Activated CD4-positive, CD25-positive, alpha-beta regulatory T cell treated with anti-CD3 and anti-CD28 coated beads, Interleukin-2, amount 50 U/mL, for 16 hours (primary cell): ENCODE data around the gene CMKLR1.

Source experiments
- DNase-seq: peaks from one replicate; pipeline ENCODE4 v3.0.0-alpha.2; 2020; ENCODE audit warnings: low read depth, low spot score

The CMKLR1 gene

DNA sequence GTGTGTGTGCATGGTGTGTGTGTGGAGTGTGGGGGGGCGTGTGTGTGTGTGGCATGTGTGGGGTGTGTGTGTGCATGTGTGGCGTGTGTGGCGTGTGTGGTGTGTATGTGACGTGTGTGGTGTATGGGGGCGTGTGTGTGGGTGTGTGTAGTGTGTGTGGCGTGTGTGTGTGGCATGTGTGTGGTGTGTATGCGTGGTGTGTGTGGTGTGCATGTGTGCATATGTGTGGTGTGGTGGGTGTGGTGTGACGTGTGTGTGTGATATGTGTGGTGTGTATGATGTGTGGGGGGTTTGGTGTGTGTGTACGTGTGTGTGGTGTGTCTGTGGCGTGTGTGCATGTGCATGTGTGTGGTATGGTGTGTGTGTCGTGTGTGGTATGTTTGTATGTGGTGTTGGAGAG, 24.1 kb upstream of the CMKLR1 start:
- no peak for DNase-seq

DNA sequence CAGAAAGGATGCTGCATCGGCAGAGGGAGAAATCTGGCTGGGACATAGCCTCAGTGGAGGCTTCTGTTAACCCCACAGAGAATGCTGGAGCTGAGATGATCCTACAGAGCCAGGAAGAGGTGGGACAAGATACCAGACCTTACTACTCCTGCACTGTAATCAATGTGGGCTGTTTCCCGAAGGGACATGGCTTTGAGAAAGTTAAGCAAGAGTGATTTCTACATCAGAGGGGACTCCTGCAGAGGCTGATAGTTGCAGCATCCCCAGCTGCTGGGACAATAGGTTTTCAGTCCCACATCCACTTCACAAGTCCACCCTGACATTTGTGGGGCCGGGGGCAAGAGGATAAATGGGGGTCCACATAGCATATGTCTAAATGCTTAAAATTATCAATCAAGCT, 22.5 kb upstream of the CMKLR1 start:
- no peak for DNase-seq

DNA sequence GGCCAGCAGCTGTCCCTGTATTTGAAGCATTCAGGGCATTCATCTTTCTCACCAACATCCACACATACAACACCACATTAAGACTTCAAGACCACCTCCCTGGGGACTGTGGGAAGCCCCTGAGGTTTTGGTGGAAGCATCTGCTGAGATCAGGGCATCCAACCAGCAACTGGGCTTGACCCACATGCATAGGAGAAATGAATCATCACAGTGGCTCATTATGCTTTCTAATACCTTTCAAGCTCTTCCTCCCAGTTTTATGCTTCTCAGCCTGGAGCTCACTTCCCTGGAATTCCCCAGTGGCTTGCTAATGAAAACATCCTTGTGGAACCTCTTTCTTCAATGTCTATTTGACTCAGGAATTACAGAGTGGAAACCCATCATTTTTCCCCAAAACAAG, 21.4 kb upstream of the CMKLR1 start:
- no peak for DNase-seq

DNA sequence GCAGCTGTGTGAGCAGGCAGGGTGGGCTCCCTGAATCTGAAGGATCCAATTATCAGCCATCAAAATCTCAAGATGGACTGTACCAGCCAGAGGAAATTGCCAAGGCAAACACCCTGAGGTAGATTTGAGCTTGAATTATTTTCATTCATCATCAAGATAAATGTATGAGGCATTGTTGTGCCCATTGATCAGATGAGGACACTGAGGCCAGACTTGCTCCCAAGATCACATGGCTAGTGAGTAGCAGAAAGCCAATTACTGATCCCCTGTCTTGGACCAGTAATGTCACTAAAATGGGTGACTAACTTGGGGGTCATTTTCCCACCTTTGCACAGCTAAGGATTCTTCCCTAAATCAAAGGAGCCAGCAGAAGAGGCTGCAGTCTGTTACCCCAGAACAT, 20.9 kb upstream of the CMKLR1 start:
- no peak for DNase-seq

DNA sequence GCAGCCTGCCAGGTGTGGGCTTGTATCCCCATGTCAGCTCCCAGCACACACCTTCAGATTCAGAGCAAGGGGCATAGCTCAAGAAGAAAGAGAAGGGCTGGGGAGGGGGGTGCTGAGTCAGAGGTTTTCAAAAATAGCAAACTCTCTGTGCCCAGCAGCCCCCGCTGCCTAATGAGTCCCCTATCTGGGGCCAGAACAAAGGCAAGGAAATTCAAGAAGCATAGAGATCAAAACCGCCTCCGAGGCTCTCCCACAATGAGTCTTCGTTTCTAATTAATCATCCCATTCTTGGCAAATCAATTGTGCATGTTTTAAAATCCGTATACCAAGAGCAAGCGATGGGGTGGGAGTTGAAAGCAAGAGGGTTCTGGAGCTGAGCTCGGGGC, 19.5 kb upstream of the CMKLR1 start:
- no peak for DNase-seq

DNA sequence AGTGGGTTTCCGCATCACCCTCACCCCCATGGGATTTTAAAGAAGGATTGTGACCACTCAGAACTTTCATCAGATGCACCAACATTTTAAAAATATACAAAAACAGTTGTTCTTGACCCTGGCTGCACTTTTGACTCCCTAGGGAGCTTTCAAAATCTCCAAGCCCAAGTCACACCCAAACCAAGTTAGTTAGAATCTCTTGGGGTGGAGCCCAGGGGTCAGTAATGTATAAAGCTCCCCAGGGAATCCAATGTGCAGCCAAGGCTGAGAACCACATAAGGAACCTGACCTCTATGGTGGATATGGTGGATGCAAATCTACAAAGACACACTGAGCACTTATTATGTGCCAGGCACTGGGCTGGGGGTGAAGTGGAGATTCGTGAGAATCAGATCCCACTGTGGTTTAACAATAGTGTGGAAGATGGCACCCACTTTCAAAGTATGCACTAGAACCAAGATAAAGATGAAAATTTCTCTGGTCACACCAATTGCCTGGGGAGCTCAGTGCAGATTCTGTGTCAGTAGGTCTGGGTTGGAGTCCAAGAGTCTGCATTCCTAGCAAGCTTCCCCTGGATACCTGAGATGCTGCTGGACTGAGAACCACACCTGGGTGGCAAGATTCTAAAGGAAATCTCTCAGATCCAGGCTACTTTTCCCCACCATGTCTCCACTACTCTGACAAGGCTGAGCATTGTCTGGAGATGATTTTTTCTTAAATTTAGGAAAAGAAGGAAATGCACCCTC, 18.9 kb upstream of the CMKLR1 start:
- no peak for DNase-seq

DNA sequence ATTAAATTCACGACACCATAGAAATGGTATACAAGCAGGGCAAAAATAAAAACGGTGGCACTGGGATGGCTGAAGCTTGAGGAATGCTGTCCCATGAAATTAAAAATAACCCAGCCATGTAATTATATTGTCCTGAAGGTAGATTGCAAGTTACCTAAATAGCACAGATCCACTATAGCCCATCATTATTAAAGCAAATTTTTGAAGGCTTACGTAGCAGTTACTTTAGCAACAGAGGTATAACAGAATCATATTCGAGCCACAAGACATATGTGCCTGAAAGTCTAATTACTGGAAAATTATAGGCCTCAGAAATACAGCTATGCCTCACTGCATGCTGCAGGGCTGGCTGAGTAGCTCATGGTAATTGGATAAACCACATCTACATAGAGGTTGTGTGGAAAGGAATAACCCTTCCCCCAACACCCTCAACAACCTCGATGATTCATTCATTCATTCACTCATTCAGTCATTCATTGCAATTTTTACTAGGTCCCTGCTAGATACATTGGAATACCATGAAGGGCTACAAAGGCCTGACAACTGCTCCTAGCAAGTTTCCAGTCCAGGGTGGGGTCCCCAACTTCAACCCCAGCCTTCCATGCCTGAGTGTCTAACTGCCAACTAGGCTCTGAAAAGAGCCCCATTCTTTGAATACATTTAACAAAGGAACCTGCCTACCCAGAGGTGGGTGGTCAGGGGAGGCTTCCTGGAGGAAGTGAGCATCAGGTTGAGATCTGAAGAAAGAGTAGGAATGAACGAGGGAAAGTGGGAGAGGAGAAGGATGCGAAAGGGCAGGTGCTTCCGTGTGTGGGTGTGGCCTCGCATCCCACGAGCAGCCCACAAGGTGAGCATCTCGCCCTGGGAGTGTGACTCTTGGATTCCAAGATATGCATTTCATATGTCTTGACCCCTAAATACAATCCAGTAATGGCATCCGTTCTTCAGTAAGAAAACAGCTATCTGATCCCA, 18.0 kb upstream of the CMKLR1 start:
- DNase-seq: no peak

DNA sequence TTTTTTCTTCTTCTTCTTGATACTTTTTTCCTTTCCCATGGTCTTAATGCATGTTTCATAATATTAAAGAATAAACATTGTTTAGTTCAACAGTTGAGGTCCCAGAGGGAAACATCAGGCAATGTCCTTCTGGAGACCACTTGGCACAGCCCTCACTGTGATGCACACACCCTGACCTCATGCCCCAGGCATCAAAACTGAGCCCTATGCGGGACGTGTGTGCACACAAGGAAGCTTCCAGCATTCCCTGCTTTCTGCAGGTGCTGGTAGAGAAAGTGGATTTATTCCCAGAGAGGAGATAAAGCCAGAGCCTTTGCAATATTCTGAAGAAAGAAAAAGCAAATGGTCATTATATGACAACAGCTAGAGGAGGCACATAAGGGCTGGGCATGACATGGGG, 16.0 kb upstream of the CMKLR1 start:
- no peak for DNase-seq

DNA sequence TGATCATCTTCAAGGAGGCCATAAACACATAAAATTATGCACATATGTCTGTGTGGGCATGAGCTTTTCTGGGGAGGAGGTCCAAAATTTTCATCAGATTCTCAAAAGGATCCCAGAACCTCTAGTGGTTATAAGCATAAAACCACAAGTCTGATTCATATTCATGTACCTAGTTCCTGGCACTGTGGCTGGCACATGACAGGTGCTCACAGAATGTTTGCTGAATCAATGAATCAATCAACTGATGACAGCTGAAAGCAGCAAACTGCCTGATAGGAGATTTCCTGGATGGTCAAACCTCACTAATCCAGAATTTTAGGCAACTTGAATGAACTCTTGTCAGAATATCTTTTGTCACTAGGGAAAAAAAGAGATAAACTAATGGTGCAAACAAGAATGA, 13.5 kb upstream of the CMKLR1 start:
- DNase-seq: no peak

DNA sequence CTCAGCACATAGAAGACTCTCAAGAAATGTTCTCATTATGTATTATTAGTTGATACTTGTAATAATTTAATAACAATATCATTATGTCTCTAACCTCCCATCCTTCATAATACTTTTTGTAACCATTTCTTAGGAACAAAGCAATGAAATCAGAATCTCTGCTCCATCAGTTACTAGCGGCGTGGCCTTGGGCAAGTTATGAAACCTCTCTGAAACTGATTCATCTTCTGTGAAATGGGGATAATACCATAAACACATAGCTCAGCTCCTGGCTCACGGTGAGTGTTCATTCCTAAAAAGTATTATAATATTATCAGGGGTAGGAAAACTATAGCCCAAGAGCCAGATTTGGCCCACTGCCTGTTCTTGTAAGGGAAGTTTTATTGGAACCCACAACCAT, 11.4 kb upstream of the CMKLR1 start:
- no peak for DNase-seq

DNA sequence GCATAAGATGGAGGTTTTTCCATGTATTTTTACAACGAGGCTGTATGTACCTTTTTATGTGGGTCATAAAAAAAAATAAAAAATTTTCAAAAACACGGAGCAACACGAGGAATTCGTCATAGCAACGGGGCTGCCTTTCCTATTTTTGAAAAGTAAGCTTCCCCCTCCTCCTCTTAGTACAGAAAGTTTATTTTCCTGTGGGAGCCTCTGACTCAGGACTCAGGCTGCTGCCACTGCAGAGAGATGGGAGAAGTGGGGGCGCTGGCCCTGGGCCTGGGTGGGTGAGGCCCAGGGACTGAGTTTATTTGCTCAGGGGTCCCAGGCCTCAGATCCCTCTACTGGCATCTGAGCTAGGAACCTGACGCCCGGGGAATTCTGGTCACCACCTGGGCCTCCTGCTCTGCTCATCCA, 10.2 kb upstream of the CMKLR1 start:
- no peak for DNase-seq

DNA sequence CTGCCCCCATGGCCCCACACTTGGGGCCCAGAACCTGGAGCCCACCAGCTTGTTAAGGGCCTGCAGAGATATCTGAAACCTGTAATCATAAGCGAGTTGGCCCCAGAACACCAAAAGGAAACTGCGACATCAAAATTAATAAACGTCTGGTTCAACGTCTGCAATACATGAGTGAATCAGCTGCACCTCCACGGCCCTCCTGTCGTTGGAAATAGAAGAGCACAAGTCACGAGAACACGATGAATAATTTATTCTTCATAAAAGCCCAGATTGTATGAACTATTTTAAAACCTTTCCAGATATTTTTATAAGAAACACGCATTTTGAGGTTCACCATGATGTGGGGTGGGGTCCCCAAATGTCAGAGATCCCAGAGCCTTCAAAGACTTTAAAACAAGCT, 9.7 kb upstream of the CMKLR1 start:
- DNase-seq: no peak

DNA sequence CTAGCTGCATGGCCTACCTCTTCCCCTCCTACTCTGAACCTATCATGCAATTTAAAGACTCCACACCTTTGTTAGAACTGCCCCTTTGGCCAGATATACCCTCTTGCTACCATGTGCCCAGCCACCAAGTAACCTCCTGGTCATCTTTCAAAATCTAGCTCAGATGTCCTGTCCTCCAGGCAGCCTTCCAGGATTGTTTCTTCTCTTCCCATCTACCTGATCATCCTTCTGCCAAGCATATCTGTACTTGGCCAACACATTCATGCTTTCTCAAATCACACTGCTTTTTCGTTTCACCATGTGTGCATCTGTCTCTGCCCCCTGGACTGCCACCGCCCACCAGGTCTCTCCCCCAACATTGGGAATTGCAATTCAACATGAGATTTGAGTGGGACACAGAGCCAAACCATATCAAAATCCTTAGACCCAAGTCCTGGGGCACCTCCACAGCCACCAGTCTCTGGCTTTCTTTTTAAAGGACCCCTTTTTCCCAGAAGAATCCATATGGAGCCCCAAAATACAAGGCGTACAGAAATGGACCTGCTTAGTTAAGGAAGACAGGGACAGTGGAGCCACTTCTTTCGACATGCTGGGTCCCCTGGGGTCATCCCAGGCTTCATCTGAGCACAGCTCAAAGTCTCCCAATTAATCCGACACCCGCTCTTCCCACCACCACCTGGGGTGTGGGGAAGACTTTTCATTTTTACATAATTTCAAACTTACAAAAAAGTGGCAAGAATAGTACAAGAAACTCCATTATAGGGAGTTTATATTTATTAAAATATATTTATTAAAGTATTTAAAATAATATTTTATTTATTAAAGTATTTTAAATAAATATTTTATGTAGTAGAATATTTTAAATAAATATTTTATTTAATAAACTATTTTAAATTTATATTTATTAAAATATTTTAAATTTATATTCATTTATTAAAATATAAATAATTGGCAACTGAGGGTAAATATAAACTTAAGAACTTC, 7.9 kb upstream of the CMKLR1 start:
- DNase-seq: no peak

DNA sequence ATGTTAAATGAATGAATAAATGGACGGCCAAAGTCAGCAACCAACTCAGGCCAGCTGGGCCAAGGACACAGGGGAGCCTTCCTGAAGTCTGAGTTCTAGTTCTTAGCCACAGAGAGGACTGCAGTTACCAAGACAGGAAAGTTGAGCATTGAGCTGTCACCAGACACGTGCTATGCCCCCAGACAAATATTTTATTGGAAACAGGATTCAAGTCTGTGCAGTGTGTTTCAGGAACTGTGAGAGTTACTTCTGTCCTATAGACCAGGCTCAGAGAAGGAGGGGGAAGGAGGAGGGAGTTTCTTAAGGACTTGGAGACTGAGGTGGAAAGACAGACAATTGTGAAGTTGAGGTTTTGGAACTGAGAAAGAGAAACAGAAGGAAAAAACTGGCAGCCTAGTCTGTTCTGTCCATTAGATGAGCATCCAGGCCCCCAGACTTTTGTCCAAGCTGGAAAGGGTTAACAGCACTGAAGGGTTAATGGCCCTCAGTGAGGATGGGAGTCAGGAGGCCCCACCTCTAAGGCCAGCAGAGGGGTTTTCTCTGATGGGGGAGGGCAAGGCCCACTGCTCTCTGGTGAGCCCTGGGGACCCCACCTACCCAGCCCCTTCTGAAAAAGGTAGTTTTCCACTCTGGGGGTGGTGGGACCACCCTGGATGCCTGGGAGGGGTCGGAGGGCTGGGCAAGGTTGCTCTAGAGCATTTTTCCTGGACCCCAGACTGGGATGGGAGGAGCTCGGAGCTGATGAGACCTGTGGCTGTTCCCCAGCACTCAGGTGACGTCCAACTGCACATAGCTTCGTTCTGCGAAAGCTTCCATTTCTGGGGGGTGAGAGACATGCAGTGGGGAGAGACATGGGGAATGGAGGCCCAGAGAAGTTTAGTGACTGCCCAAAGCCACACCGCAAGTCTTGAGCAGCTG, 6.9 kb upstream of the CMKLR1 start:
- DNase-seq: no peak

DNA sequence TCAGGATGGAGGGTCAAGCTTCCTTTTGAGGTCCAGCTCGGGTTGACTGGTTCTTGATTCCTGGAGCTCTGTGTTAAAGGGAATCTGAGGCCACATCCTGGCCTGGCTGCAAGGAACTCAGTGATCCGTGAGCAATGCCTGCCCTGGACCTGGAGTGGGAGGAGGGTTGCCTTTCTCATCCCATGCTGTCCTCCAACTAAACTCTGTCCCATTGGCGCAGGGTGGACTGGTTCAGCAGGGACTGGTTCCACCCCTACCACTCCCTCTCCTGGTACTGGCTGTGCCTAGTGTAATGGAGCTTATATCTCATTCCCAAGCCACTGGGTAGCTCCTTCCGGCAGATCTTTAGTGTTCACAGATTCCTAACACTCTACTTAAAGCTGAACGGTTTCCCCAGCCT, 3.9 kb upstream of the CMKLR1 start:
- DNase-seq: no peak

DNA sequence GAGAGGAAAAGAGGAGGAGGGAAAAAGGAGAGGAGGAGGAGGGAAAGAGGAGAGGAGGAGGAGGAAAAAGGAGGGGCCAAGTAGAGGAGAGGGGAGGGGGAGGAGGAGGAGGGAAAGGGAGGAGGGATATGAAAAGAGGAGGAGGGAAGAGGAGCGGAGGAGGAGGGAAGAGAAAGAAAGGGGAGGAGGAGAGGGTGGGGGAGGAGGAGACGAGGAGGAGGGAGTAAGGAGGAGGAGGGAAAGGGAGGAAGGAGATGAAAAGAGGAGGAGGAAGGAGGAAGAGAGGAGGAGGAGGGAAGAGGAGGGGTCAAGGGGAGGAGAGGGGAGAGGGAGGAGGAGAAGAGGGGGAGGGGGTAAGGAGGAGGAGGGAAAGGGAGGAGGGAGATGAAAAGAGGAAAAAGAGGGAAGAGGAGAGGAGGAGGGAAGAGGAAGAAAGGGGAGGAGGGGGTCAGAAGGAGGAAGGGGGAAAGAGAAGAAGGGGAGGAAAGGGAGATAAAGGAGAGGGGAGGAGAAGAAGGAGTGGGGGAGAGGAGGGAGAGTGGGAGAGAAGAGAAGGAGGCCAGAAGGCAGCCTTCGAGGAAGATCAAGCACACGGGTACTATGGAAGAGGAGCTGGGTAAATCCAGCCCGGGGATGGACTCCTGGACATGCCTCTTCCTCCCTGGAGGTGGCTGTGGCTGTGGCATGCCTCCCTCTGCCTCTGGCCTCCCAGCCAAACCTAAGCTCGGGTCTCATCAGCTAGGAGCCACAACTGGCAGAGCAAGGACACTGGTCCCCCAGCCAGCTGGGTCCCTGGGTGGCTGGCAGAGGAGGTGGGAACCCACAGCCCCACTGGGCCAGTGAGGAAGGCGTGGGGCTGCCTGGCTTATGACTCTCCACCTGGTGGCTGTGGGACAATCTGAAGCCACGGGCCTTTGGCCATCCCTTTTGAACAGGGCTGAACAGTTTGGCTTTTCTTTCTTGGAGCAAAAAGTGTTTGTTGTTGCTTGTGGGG, 3.0 kb upstream of the CMKLR1 start:
- DNase-seq: no peak

DNA sequence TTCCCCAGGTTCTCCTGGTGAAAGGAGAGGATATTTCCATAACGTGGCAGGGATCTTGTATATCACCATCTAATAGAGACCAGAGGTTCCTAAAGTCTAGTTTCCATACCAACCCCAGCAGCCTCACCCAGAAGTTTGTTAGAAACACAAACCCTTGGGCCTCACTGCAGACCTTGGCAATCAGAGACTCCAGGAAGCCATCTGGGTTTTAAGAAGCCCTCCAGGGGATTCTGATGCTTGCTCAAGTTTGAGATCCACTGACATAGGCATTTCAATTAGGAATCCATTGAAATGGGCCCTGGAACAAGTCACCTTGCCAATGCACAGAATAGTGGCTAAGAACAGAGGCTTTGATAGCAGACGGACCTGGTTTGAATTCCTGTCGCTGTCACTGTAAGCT, 2.2 kb upstream of the CMKLR1 start:
- DNase-seq: no peak

DNA sequence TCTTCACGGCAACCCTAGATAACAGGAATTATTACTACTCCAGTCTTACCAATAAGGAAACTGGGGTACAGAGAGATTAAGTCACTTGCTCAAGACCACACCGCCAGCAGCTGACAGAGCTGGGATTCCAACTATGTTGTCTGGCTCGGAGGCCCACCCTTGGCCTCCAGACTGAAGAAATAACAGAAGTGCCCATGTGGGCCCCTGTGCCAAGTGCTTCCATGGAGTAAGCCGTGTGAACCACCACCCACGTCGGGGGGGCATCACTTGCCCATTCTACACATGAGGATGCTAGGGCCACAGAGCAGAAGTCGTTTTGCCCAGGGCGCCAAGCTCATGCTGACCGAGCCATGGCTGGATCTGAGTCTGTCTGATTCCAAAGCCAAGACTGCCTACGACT, 926 bp upstream of the CMKLR1 start:
- no peak for DNase-seq
